Panc1 (cell line): ENCODE measurements around the gene FAM13A. TPM values are rescaled to one million over a fixed set of nuclear protein-coding genes. Genes with fewer than 3 reads are reported as not detected.

Experiments used
- ATAC-seq: fragments of 200-7000 bp; cut with Tn5 transposase; 2 replicates; pipeline ENCODE4 v1.9.1; 2020; ENCODE audit warnings: mild to moderate bottlenecking, moderate library complexity
- BruUV-seq: library from RNA; stranded (reverse); fragments of 400-500 nt; replicated peaks from 2 replicates; lab custom pipeline; 2021; lab: Mats Ljungman, UMichigan
- CTCF ChIA-PET: fragments of 300-600 bp; sonication (Branson Sonifier 250); formaldehyde crosslinking; loops from one replicate; lab custom pipeline; 2022; ENCODE audit warnings: antibody characterized with exemption; lab: Charles Lee
- POLR2A ChIA-PET: fragments of 300-600 bp; sonication (Branson Sonifier 250); formaldehyde crosslinking; loops from one replicate; lab custom pipeline; 2022; ENCODE audit warnings: antibody characterized with exemption; lab: Charles Lee
- DNase-seq: peaks from one replicate; pipeline ENCODE4 v3.0.0-alpha.2; 2010; ENCODE audit warnings: low read depth, low spot score
- H3K27ac ChIP-seq: 2 replicates; pipeline ENCODE4 v1.5.1; 2011; ENCODE audit warnings: mild to moderate bottlenecking, low read length, inconsistent platforms
- H3K27me3 ChIP-seq: fragments of 200-500 bp; sonication (Bioruptor generic); 2 replicates; pipeline ENCODE4 v1.6.0; 2014; ENCODE audit warnings: low read length, inconsistent platforms; ENCODE audit not compliant: control insufficient read depth, insufficient read depth
- H3K36me3 ChIP-seq: fragments of 200-500 bp; sonication (Bioruptor generic); 2 replicates; pipeline ENCODE4 v1.5.1; 2014; ENCODE audit warnings: inconsistent platforms, mild to moderate bottlenecking, low read length, moderate library complexity; ENCODE audit not compliant: control insufficient read depth, insufficient read depth
- H3K4me1 ChIP-seq: 2 replicates; pipeline ENCODE4 v1.5.1; 2011; ENCODE audit warnings: inconsistent platforms, mild to moderate bottlenecking, low read length, moderate library complexity; ENCODE audit not compliant: control insufficient read depth, insufficient read depth
- H3K4me3 ChIP-seq, 2 experiments: 2 replicates each; pipeline ENCODE4 v1.5.1; 2011 to 2012; ENCODE audit warnings: low read depth in 2 of 2, low read length in 2 of 2, mild to moderate bottlenecking in 2 of 2, inconsistent platforms in 1 of 2, moderate library complexity in 1 of 2
- H3K9me3 ChIP-seq: fragments of 200-500 bp; sonication (Bioruptor generic); 2 replicates; pipeline ENCODE4 v1.5.1; 2014; ENCODE audit warnings: low read depth, mild to moderate bottlenecking, inconsistent platforms, low read length, moderate library complexity; ENCODE audit not compliant: control insufficient read depth, insufficient read depth
- CTCF ChIP-seq: fragments of 450-650 bp; IDR thresholded peaks from 2 replicates; pipeline ENCODE4 v1.5.1; 2017; ENCODE audit warnings: mild to moderate bottlenecking
- POLR2AphosphoS5 ChIP-seq: IDR thresholded peaks from 2 replicates; pipeline ENCODE4 v1.6.1; 2012; ENCODE audit warnings: mild to moderate bottlenecking, low read depth, low read length, moderate library complexity
- REST ChIP-seq, 2 experiments: IDR thresholded peaks; 2 replicates each; pipeline ENCODE4 v1.6.1; 2011 to 2012; ENCODE audit warnings: low read depth in 2 of 2, control low read depth in 1 of 2, low read length in 1 of 2, mild to moderate bottlenecking in 1 of 2, moderate library complexity in 1 of 2; ENCODE audit not compliant: insufficient read depth in 1 of 2
- SIN3A ChIP-seq: IDR thresholded peaks from 2 replicates; pipeline ENCODE4 v1.6.1; 2012; ENCODE audit warnings: low read depth, mild to moderate bottlenecking, low read length, moderate library complexity, borderline replicate concordance; ENCODE audit not compliant: insufficient read depth
- TCF7L2 ChIP-seq: IDR thresholded peaks from 2 replicates; pipeline ENCODE4 v1.6.1; 2011; ENCODE audit warnings: mild to moderate bottlenecking, low read depth, low read length, inconsistent platforms
- in situ Hi-C: cut with HindIII; loops from 2 replicates; pipeline ENCODE4 v1.10.0; 2016; ENCODE audit warnings: low sequenced_read_pairs, low pct_unique_long_range_greater_than_20kb
- intact Hi-C: fragments of 100-400 bp; cut with micrococcal nuclease; formaldehyde crosslinking; loops from one replicate; pipeline ENCODE4 v1.10.0; 2022; ENCODE audit not compliant: unreplicated experiment
- total RNA-seq: library from RNA; stranded (reverse); gene quantifications from one replicate; pipeline ENCODE4 v1.2.1, GENCODE V29; 2021; ENCODE audit not compliant: unreplicated experiment

Gene FAM13A
- total RNA-seq, 1 experiment from 2014 or later: 5.8 TPM

GRCh38 chr4:89000844-89001360, 56.1 kb downstream of the FAM13A start:
- H3K36me3 ChIP-seq: no peaks in the 10 kb centered on the region
- CTCF ChIA-PET: no interaction called here
- no peaks in the 10 kb centered on the region for H3K9me3 ChIP-seq
- ATAC-seq: no peak
- H3K27ac ChIP-seq: no peak overlapping the region
- H3K4me3 ChIP-seq: no peak overlapping the region
- TF ChIP-seq TCF7L2 (no peak), SIN3A (no peak), REST (IDR thresholded peaks at IDR 0.05; ENCODE audit: insufficient read depth in 1 of 2, low read depth in 2 of 2, low read length in 1 of 2) (no peak), POLR2AphosphoS5 (no peak), CTCF (no peak)
- in situ Hi-C loops: no loop called here
- no peak for DNase-seq
- BruUV-seq: no TSS peak
- no peaks in the 10 kb centered on the region for H3K27me3 ChIP-seq
- POLR2A ChIA-PET: no interaction called here
- intact Hi-C loops: no loop called here
- H3K4me1 ChIP-seq: no peaks in the 10 kb centered on the region

GRCh38 chr4:89000382-89000781, 56.6 kb downstream of the FAM13A start:
- Histone ChIP-seq H3K4me3 (no peak overlapping the region), H3K27me3 (no peaks in the 10 kb centered on the region), H3K9me3 (no peaks in the 10 kb centered on the region), H3K36me3 (no peaks in the 10 kb centered on the region), H3K4me1 (no peaks in the 10 kb centered on the region), H3K27ac (no peak overlapping the region)
- intact Hi-C loops: no loop called here
- no peak for ATAC-seq
- TF ChIP-seq REST (IDR thresholded peaks at IDR 0.05; ENCODE audit: insufficient read depth in 1 of 2, low read depth in 2 of 2, low read length in 1 of 2): no peak
- TF ChIP-seq SIN3A: no peak
- no peak for TF ChIP-seq TCF7L2
- TF ChIP-seq POLR2AphosphoS5: no peak
- no TSS peak for BruUV-seq
- ChIA-PET CTCF (no interaction called here), POLR2A (no interaction called here)
- no peak for DNase-seq
- in situ Hi-C loops: no loop called here
